Measurements from ENCODE around the gene KCNJ1. TPM values are rescaled to one million over a fixed set of nuclear protein-coding genes. Genes with fewer than 3 reads are reported as not detected.
A peak's percentile ranks its signal among the peaks of the same experiment; 100 is the strongest.

The KCNJ1 gene
- total RNA-seq, 1 experiment from 2014 or later, result not detected

DNA sequence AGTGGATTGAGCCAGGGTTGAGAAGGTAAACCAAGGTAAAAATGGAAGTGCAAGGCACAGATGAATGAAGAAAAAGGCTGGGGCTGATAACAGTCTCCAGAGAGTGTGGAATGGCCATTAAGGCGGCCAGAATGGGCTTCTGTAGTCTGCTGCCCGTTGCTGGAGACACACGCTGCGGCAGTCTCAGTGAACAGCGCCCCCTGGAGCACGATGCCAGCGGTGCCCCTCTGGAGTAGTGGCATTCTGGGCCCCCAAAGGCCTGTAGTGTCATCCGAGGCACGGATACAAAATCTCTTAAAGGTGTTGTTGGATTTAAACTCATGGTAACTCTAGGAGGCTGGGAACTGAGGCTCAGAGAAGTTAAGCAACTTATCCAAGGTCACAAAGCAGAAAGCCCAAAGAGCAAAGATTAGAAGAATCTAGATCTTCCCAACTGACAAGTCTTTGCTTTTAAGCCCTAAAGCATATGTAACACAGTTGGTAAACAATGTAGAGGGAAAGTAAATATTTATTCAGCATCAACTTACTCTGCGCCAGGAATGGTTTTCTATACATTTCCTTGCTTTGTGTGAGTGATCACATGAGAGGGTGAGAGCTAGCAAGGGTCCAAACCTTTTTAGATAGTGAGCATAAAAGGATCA lies 18.2 kb downstream of the KCNJ1 start:
- DNase-seq (ENCODE audit: low read depth), result peak; percentile 37

DNA sequence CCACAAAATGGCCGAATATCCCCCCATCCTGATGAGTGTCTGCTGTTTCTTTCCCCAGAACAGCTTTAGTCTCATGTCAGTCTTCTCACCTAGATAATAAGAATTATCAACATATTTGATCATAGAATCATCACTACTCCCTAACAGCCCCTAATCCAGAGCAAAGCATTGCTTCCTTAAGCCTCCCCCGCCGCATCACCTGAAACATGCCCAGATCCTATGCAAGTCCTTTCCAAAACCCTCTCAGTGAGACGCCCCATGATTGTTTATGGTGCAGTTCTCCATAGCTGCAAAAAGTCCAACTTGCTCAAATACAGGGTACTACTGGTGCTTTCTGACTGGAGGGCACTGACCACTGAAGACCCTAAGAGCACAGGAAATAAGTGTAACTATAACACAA lies 20.1 kb downstream of the KCNJ1 start:
- no peak for DNase-seq (ENCODE audit: low read depth)

DNA sequence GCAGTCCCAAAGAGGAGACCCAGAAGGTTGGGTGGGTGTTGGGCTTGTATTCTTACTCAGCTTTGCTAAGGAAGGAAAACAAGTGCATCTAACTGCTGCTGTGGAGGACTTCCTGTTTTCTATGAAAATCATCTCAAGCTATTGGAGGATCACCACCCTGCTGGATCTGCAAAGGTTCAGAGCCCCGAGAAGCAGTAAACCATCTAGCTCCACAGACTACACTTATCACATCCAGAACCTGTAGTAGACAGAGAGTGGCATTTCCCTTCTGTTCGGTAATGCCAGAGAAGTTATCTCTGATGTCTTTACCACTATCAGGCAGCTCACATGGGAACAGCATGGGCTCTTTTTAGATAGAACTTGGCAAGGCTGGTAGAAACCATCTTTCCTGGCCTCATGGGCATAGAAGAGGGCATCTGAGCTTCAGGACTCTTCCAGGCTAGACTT lies 21.7 kb downstream of the KCNJ1 start:
- DNase-seq (ENCODE audit: low read depth), result no peak

DNA sequence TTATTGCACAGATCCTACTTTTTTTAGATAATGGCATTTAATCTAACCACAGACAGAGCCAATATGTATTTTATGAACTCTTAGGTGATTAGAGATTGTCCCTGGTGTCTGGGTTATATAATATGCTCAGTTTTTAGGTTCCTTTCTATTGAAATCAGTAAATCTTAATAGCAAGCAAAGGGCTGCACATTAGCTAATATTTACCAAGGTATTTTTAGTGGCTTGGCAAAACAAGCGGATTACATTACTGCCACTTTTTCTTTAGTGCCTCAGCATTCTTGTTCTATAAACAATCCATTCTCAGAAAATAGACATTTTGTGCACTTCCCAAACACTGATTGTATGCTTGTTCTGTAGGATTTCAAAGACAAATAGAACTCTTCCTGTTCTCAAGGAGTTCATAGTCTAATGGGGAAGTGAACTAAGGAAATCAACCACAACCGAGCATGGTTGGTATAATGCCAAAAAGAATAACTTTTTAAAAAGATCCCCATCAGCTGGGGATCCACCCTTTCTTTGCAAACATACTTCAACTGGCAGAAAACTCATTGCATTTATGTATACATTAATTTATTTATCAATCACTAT lies 23.8 kb downstream of the KCNJ1 start:
- DNase-seq (ENCODE audit: low read depth), result no peak

DNA sequence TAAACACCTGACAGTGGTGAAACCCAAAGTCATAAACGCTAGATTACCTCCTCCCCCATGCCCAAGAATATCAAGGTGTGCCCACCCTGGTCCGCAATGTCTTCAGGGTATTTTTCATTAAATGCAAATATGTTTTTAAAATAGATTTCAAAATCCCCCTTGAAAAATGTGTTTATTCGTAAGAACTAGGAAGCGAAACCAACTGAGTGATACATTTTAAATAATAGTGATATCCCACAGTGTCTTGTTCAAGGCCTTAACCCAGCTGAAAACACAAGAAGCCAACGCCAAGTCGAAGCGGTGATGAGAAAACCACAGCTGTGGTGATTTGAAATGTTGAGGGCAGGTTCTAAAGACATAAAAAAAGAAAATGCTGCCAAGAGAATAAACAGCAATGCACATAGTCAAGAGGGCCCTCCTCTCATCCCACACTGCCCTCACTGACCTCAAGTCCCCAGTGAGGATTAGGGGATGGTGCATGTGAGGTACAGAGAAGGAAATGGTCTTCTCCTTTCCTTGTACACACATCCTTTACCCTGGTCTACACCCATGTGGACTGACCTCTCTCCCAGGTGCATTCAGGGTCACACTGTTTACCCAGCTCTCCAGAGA lies 25.5 kb downstream of the KCNJ1 start:
- DNase-seq (ENCODE audit: low read depth), result no peak

DNA sequence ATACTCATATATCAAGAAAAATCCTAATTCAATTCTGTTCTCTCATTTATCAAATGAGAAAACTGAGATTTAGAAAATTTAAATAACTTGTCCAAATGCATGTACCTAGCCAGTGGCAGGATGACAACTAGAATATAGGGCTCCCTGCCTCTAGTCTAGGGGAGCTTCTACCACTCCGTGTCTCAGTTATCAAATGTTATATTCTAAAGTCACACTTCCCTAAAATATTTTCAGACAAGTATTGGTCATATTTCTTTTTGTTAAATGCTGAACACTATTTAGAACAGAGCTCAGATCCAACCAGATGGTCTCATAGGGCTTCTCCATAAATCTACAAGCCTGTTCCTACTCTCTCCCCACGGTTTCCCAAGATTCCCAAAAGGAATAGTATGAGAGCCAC lies 26.3 kb downstream of the KCNJ1 start:
- no peak for DNase-seq (ENCODE audit: low read depth)

DNA sequence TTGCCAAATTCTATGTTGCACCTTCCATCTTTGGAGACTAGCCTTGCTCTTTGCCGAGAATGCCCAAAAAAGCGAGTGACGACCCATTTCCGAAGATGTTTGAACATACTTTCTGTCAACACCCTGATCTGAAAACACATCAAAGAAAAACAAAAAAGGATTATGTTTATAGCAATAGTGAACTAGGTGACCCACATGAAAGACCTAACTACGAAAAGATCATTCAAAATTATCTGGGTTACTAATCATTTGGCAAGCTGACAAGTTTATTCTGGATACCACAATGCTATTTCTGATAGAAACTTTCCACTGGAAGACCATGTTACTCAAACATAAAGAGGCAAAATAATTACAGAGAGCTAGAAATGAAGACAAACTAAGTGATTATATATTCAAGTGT lies 27.0 kb downstream of the KCNJ1 start:
- no peak for DNase-seq (ENCODE audit: low read depth)

DNA sequence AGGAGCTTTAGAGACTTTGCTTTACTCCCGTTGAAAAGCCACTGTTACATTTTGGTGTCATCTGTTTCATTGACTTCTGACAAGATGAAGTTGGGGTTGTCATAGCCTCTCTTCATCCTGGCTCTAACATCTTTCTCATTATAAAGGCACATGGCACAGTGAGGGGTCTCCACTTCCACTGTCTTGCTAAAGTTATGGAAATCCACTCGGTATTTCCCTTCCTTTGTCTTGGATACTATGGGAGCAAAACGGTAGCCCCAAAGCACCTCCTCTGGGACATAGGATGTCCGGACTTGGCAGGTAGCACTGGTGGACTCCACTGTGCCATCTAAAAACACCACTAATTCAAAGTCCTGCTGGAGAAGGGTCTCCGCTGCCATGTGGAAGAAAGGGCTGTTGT lies 28.0 kb downstream of the KCNJ1 start:
- no peak for DNase-seq (ENCODE audit: low read depth)

DNA sequence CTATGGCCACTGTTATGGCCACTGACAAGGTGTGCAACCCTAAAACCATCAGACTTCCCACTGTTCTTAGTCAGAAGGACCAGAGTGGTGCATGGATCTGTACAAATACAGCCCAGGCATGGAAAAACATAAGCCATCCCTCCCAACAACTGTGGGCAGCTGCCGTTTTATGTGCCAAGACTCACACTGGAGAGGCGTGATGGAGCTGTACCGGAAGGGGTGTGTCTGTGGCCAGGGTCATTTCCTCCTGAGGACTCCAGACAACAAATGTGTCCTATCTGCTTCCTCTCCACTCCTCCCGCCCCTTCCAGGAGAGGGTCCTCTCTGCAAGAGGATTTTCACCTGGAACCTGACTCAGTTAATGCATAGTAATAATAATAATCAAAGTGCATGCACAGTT lies 29.5 kb downstream of the KCNJ1 start:
- DNase-seq (ENCODE audit: low read depth), result no peak

DNA sequence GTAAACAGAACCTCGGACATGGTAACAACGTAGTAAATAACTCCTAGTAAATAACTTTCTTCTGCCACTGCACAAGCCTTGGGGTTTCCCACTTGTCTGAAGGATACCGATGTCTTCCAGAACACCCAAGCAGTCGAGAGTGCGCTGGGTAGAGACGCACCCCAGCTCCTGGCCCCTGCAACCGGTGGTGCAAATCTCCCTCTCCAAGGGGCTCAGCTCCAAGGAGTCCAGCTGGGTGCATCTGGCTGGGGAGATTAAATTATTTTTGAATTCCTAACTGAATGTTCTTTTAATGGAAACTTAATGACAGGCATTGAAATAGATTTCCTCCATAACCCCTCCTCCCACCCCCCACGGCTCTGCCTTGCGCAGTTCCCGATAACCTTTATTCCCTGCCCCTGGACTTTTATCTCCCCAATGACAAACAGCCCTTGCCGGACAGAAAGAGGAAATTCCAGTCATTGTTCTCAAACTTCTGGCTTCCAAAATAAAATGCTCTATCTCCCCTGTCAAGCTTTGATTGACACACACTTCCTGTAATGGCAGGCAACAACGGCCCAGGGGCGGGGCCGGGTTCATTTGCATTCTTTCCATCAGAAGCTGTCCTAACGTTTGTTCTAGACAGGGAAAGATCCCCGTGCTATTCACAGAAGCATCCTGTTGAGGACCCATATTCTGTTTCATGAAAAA lies 31.2 kb downstream of the KCNJ1 start:
- no peak for DNase-seq (ENCODE audit: low read depth)

DNA sequence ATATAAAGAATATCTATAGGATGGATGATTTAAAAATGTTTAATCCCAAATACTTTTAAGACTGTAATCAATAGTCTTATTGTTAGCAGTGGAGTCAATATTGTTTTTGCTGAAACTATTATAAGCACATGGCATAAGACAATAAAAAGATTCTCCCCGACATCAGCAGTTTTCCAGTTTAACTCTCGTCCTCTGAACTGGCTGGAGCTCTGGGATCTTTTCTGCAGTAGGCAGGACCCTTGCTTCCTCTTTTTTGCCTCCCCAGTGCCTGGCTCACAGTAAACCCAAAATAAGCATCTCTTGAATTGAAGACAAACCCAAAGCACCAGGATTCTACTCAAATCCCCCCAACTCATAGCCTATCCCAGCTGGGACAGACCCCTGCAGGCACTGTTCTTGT lies 32.9 kb downstream of the KCNJ1 start:
- DNase-seq (ENCODE audit: low read depth), result no peak

DNA sequence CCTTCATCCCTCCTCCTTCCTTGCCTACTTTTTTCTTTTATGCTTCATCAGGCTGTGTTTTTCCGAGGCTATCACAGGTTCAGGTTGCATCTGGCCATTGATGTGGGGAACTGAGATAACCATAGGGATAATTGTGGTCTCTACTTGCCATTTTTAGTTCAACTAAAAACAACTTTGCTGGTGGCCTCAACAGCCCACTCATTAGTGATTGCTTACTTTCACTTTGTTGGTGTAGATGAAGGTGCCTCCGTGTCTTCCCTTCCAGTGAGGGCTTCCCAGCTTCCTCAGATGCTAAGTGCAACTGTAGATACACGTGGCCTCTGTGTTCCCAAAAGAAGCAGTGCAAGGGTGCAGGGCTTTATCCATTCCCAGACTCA lies 35.0 kb downstream of the KCNJ1 start:
- DNase-seq (ENCODE audit: low read depth), result no peak

DNA sequence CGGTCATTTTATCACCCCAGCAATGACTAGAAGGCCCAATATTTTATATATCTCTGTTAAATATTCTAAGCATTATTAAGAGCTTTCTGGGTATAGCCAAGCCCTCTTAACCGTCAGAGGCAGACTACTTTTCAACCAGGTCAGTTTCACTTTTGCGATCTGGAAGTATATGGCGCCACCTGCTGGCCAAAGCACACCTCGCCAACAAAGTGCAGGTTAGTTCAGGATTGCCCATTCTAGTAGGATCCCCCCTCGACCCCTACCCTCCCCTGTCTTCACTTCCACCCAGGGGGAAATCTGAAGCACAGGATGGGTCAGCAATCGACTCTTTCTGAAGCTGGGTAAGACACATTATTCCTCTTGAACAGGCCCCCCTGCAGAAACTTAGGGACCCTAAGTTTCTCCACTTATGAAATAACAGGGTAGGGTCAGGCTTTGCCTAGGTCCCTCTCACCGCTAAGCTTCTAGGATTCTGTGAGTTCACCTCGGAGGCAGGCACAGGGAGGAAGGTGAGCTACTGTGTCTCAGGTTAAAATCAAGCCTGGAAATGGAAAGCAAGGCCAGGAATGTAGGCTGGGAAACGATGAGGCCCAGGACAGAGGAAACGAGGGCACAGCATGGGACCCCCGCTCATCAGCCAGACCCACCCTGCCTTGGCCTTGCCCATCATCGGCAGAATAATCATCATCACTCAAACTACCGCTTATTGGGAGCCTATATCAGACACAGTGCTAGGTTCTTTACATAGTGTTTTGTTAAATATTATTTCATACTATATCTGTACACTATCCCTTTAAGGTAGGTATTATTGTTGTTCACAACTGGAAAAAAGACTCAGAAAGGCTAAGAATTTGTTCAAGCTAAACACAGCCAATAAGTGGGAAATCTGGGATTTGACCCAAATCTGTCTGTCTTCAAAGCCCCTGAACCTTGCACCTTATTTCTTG lies 35.6 kb downstream of the KCNJ1 start:
- DNase-seq (ENCODE audit: low read depth), result peak; percentile 70

DNA sequence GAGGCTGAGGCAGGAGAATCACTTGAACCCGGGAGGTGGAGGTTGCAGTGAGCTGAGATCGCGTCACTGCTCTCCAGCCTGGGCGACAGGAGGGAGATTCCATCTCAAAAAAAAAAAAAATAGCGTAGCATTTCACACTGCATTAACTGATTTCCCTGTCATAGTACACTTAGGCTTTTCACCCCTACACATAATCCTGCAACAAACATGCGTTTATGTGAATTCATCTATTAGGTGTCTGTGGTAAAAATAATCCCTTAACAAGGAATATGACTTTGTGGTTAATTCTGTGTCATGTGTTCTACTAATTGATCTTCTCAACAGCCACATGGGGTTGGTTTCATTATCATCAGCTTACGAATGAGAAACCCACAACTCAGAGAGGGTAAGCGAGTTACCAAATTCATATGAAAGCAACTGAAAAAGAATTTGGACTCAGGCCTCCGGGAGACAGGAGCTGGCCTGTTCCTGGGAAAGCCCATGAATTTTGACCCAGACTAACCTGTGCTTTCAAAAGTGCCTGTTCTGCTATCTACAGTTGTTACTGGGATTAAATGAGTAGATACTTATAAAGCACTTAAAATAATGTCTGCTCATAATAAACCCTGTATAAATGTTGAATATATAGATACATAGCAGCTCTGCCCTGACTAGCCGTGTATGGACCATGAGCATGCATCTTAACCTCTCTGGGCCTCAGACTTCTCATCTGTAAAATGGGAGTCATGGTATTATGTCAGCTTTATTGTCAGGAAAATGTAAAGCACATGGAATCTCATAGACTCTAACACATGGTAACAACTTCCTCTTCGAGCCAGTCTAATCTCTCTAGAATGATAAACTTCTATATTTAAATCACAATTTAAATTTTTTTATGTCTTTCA lies 36.6 kb downstream of the KCNJ1 start:
- no peak for DNase-seq (ENCODE audit: low read depth)

DNA sequence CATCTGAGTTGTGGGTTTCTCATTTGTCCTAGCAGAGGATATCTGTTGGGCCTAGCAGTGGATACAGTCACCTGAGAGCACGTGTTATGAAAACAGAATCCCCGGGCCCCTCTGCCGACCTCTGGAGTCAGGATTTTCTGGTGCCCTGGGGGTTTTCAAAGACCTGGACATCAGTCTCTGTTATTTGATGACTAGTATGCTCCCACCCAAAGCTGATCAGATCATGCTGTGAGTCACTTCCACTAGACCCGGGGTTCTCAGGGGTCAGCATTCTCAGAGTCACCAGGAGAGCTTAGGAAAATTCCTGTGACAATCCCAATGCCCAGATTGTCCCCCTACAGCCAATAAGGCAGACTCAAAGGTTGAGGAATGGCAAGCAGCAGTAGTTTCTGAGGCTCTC lies 38.7 kb downstream of the KCNJ1 start:
- DNase-seq (ENCODE audit: low read depth), result peak; percentile 40

DNA sequence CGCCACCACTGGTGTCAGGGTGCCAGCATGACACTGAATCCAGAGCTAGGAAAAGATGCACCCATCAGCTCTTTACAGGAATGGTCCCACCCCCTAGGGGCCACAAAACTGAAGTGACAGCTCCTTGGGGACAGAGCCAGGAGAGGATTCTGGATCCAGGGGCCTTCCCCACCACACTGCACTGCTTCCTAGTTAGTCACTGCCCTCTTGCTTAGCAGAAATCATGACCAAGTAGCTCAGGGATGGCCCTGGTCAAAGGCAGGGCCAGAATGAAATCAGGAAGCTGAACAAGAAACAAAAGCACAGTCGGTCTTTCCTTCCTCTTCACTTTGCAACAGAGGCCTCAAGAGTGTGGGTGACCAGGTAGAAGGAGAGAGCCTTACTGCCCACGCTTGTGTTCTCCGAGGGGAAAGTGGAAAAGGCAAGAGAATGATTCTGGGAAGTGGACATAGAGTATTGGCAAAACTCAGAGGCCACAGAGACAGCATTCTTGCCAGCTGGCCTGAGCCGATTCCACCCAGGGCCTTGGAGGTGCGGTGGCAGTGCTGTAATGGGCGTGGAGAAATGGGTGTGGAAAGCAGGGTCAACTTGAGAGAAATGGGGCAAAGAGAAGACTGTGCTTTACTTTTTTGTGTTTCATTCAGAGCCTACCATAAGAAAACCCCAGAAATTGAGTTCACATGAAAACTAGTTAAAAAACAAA lies 39.8 kb downstream of the KCNJ1 start:
- DNase-seq (ENCODE audit: low read depth), result no peak

DNA sequence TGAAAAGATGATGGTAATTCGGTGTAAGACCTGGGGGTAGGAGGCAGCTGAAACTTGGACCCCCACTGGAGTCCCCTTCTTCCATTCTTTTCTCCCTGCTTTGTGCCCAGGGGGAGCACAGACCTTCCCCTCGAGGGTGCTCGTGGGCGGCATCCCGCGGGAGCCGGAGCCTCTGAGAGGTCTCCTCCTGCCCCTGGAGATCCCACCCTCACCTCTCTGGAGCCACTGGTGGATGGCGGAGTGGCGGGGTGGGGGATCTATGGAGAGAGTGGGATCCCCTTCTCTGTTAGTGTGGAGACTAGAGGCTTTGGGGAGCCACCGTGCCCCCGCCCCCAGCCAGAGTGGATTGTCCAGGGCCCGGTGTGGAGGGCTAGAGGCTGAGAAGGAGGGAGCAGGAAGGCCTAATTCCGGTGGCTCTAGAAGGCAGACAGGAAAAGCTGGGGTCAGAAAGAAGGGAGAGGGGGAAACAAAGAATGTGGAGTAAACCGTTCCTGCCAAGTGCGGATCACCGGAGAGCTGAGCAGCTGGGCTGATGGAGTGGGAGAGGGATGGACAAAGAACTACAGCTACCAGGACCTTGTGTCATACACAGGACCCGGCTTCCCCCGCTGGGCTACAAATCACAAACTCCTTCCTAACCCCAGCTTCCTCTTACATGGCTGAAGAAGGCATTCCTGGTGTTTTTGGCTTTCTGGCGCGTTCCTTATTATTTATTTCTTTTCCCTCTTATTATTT lies 41.9 kb downstream of the KCNJ1 start:
- no peak for DNase-seq (ENCODE audit: low read depth)

DNA sequence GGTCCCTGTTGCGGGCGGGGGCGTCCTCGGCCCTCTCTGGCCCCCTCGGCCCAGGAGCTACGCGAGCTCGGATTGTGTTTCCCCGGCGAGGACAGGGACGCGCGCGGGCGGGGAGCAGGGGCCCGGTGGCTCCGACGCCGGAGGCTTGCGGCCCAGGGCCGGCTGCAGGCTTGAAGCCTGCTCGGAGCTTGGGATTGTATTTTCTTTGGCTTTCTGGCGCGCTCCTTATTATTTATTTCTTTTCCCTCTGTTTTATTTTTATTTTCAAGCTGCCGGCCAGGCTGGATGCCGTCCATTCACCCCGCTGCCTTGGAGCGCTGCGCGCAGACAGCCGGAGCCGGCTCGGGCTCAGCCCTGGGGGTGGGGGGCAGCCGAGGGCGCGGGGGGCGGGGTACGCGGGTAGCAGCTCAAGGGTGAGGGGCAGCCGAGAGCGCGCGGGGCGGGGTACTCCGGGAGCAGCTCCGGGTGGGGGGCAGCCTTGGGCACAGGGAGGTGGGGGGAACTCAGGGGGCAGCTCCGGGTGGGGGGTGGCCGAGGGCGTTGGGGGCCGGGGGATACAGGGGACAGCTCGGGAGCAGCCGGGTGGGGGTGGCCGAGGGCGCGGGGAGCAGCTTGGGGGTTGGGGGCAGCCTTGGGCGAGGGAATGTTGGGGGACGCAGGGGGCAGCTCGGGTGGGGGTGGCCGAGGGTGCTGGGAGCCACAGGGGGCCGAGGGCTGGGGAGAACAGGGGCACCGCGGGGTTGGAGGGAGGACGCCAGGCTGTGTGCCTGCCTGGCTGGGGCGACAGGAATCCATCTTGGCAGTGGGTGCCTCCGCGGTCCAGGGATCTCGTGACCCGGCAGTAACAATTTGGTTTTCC lies 42.7 kb downstream of the KCNJ1 start:
- no peak for DNase-seq (ENCODE audit: low read depth)

DNA sequence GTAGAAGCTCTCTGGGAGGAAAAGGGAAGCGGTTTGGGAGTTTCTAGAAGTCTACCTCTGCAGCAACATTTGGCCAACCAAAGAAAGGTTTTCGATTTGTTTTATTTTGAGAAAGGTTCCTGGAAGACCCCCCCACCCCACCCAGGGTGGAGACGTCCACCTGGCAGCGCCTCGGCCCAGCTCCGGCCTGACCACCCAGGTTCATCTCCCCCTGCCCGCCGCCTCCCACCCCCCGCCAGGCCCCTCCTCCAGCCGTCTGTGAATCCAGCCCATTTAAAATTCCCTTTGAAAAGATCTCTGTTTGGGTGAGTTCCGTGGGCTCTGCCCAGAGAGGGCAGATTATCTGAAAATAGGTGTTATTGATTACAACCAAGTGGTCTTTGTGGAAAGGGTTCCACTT lies 43.3 kb downstream of the KCNJ1 start:
- no peak for DNase-seq (ENCODE audit: low read depth)
